ENCODE data around the gene ATG16L1. TPM values are rescaled to one million over a fixed set of nuclear protein-coding genes. Genes with fewer than 3 reads are reported as not detected.

The ATG16L1 gene
- total RNA-seq, 1 experiment from 2014 or later = 52.3 TPM

DNA sequence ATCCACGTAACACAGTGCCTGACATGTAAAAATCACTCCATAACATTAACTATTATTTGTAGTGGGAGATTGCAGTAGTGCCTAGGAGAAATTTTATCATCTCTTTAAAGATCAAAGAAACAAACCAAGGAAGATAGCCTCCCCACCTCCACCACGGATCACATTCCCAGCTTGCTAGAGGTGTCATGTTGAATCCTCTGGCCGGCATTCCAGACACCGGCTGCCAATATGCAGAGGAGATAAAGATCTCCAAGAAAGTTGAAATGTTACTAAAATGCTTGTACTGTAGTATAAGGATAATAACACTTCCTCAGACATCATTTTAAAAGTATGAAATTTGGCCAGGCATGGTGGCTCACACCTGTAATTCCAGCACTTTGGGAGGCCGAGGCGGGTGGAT is 6.1 kb upstream of the ATG16L1 start:
- Histone ChIP-seq H3K4me1 (ENCODE audit: control insufficient read depth, insufficient read depth, low read length) (peaks cover 10% of the 10 kb centered on the region; the same call in 1 of the 2 replicates), H3K27me3 (ENCODE audit: control insufficient read depth, insufficient read depth, low read length) (no peaks in the 10 kb centered on the region), H3K36me3 (ENCODE audit: control insufficient read depth, insufficient read depth, low read length) (no peaks in the 10 kb centered on the region), H3K4me3 (ENCODE audit: low read depth in 2 of 2, low read length in 2 of 2) (no peak overlapping the region), H3K27ac (ENCODE audit: low read length) (no peak overlapping the region), H3K9me3 (ENCODE audit: control insufficient read depth, insufficient read depth, low read depth, low read length) (peaks cover 4% of the 10 kb centered on the region; the same call in 1 of the 2 replicates)
- intact Hi-C loops (cut with micrococcal nuclease; ENCODE audit: unreplicated experiment) = no loop called here
- in situ Hi-C loops (cut with HindIII; ENCODE audit: low pct_unique_long_range_greater_than_20kb, low sequenced_read_pairs) = no loop called here
- CTCF ChIA-PET = interaction anchor here (0.7 kb wide), 1 partner anchor 148 kb away, joined by 3 read pairs; no protein-coding TSS in a partner anchor
- POLR2A ChIA-PET = interaction anchor here (0.7 kb wide), 1 partner anchor 20 kb away, joined by 4 read pairs; no protein-coding TSS in a partner anchor
- no TSS peak for BruUV-seq (replicated peaks)
- TF ChIP-seq POLR2AphosphoS5 (IDR thresholded peaks at IDR 0.05; ENCODE audit: low read depth, low read length) (no peak), SIN3A (IDR thresholded peaks at IDR 0.05; ENCODE audit: borderline replicate concordance, insufficient read depth, low read depth, low read length) (no peak), TCF7L2 (IDR thresholded peaks at IDR 0.05; ENCODE audit: low read depth, low read length) (no peak)
- TF ChIP-seq, protein P1, sequence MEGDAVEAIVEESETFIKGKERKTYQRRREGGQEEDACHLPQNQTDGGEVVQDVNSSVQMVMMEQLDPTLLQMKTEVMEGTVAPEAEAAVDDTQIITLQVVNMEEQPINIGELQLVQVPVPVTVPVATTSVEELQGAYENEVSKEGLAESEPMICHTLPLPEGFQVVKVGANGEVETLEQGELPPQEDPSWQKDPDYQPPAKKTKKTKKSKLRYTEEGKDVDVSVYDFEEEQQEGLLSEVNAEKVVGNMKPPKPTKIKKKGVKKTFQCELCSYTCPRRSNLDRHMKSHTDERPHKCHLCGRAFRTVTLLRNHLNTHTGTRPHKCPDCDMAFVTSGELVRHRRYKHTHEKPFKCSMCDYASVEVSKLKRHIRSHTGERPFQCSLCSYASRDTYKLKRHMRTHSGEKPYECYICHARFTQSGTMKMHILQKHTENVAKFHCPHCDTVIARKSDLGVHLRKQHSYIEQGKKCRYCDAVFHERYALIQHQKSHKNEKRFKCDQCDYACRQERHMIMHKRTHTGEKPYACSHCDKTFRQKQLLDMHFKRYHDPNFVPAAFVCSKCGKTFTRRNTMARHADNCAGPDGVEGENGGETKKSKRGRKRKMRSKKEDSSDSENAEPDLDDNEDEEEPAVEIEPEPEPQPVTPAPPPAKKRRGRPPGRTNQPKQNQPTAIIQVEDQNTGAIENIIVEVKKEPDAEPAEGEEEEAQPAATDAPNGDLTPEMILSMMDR (IDR thresholded peaks at IDR 0.05) = no peak
- ATAC-seq (no peak), DNase-seq (ENCODE audit: low read depth, low spot score) (no peak)

DNA sequence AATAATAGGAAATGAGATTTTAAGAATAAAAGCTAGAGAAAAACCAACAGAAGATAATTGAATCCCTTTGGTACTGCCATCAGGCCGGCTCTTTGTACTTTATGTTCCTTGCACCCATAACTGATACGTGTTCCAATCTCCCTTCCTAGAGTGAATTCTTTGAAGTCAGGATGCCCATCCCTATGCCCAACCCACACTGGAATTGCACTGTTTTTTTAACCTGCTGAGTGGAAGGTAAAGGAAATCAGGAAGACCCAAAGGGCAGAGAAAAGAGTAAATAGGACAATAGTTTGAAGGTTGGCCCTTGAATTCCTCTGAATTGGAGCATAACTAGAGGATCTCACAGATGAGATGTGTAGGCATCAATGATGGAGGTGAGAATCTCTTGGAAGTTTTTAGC is 4.4 kb upstream of the ATG16L1 start:
- TF ChIP-seq SIN3A (IDR thresholded peaks at IDR 0.05; ENCODE audit: borderline replicate concordance, insufficient read depth, low read depth, low read length) (no peak), POLR2AphosphoS5 (IDR thresholded peaks at IDR 0.05; ENCODE audit: low read depth, low read length) (no peak), TCF7L2 (IDR thresholded peaks at IDR 0.05; ENCODE audit: low read depth, low read length) (no peak)
- TF ChIP-seq, protein P1 (IDR thresholded peaks at IDR 0.05) = no peak
- TF ChIP-seq, protein P2, sequence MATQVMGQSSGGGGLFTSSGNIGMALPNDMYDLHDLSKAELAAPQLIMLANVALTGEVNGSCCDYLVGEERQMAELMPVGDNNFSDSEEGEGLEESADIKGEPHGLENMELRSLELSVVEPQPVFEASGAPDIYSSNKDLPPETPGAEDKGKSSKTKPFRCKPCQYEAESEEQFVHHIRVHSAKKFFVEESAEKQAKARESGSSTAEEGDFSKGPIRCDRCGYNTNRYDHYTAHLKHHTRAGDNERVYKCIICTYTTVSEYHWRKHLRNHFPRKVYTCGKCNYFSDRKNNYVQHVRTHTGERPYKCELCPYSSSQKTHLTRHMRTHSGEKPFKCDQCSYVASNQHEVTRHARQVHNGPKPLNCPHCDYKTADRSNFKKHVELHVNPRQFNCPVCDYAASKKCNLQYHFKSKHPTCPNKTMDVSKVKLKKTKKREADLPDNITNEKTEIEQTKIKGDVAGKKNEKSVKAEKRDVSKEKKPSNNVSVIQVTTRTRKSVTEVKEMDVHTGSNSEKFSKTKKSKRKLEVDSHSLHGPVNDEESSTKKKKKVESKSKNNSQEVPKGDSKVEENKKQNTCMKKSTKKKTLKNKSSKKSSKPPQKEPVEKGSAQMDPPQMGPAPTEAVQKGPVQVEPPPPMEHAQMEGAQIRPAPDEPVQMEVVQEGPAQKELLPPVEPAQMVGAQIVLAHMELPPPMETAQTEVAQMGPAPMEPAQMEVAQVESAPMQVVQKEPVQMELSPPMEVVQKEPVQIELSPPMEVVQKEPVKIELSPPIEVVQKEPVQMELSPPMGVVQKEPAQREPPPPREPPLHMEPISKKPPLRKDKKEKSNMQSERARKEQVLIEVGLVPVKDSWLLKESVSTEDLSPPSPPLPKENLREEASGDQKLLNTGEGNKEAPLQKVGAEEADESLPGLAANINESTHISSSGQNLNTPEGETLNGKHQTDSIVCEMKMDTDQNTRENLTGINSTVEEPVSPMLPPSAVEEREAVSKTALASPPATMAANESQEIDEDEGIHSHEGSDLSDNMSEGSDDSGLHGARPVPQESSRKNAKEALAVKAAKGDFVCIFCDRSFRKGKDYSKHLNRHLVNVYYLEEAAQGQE (IDR thresholded peaks at IDR 0.05; ENCODE audit: insufficient read depth in 1 of 2, low read depth in 2 of 2, low read length in 1 of 2) = no peak
- BruUV-seq (replicated peaks) = no TSS peak
- intact Hi-C loops (cut with micrococcal nuclease; ENCODE audit: unreplicated experiment) = no loop called here
- in situ Hi-C loops (cut with HindIII; ENCODE audit: low pct_unique_long_range_greater_than_20kb, low sequenced_read_pairs) = no loop called here
- Histone ChIP-seq H3K27ac (ENCODE audit: low read length) (peak overlapping the region; percentile 24; the same call in 1 of the 2 replicates), H3K4me1 (ENCODE audit: control insufficient read depth, insufficient read depth, low read length) (peaks cover 9% of the 10 kb centered on the region; the same call in 1 of the 2 replicates), H3K36me3 (ENCODE audit: control insufficient read depth, insufficient read depth, low read length) (no peaks in the 10 kb centered on the region; the same call in 1 of the 2 replicates), H3K27me3 (ENCODE audit: control insufficient read depth, insufficient read depth, low read length) (no peaks in the 10 kb centered on the region), H3K4me3 (ENCODE audit: low read depth in 2 of 2, low read length in 2 of 2) (no peak overlapping the region), H3K9me3 (ENCODE audit: control insufficient read depth, insufficient read depth, low read depth, low read length) (peaks cover 10% of the 10 kb centered on the region; the same call in 1 of the 2 replicates)
- ATAC-seq = no peak
- no peak for DNase-seq (ENCODE audit: low read depth, low spot score)
- ChIA-PET CTCF (interaction anchor here (0.6 kb wide), 1 partner anchor 170 kb away, joined by 6 read pairs; no protein-coding TSS in a partner anchor), POLR2A (no interaction called here)
